ENCODE data around the gene NMRK2.

NMRK2 gene

DNA sequence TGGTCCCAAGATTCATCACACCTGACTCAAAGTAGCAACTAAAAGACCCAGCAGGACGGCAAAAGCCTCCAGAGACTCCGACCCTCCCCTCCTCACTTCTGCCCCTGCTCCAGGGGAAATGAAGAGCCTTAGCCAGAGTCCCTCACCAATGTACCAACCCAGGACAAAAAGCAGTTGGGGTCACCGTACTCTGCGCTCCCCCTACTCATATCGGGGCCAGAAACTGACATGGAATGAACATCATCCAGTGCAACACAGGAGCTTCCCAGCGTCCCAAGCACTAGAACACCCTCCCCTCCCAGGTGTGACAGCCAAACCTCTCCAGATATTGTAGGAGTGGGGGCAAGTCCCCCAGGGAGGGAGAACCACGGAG, 50.7 kb downstream of the NMRK2 start:
- no peak for DNase-seq
- H3K27me3 Mint-ChIP-seq (ENCODE audit: low read depth, poor library complexity), result peaks cover 24% of the 10 kb centered on the region
- TF ChIP-seq, protein P1, sequence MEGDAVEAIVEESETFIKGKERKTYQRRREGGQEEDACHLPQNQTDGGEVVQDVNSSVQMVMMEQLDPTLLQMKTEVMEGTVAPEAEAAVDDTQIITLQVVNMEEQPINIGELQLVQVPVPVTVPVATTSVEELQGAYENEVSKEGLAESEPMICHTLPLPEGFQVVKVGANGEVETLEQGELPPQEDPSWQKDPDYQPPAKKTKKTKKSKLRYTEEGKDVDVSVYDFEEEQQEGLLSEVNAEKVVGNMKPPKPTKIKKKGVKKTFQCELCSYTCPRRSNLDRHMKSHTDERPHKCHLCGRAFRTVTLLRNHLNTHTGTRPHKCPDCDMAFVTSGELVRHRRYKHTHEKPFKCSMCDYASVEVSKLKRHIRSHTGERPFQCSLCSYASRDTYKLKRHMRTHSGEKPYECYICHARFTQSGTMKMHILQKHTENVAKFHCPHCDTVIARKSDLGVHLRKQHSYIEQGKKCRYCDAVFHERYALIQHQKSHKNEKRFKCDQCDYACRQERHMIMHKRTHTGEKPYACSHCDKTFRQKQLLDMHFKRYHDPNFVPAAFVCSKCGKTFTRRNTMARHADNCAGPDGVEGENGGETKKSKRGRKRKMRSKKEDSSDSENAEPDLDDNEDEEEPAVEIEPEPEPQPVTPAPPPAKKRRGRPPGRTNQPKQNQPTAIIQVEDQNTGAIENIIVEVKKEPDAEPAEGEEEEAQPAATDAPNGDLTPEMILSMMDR (IDR thresholded peaks at IDR 0.05), result no peak
- peak overlapping the region; percentile 99 for H3K4me3 Mint-ChIP-seq
- H3K4me1 Mint-ChIP-seq, result peaks cover 42% of the 10 kb centered on the region
- H3K9me3 Mint-ChIP-seq, result no peaks in the 10 kb centered on the region
- H3K36me3 Mint-ChIP-seq (ENCODE audit: low read depth), result peaks cover 46% of the 10 kb centered on the region
- peak overlapping the region; percentile 72 for H3K27ac Mint-ChIP-seq

DNA sequence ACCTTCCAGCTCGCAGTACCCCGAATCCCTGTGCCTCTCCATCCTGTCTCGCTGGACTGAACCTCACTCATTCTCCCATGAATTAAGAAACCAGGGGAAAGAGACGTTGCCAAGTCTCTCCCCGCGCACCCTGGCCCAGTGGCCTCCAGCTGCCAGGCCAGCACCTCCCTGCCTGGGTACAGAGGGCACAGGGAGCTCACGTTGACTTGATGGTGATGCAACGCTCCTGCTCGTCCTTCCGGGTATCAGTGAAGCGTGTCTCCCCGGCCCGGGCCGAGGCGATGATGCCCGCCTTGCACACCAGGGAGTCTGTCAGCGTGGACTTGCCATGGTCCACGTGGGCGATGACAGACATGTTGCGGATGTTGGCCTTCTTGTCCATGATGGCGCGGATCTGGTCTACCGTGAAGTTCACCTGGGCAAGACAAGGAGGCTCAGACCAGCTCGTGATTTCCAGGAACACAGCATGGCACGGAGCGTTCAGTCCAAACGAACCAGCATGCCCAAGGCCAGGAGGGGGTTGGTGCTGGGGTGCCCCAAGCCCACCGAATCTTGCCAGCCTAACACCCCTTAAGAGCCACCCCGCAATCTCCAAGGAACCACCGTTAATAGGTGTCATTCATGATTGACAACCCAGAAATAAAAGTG, 51.2 kb downstream of the NMRK2 start:
- Mint-ChIP-seq H3K9me3 (no peaks in the 10 kb centered on the region), H3K4me3 (peak overlapping the region; percentile 99), H3K27me3 (ENCODE audit: low read depth, poor library complexity) (peaks cover 24% of the 10 kb centered on the region), H3K4me1 (peaks cover 42% of the 10 kb centered on the region), H3K27ac (peak overlapping the region; percentile 100), H3K36me3 (ENCODE audit: low read depth) (peaks cover 43% of the 10 kb centered on the region)
- DNase-seq, result peak; percentile 10
- TF ChIP-seq, protein P1 (IDR thresholded peaks at IDR 0.05), result no peak

DNA sequence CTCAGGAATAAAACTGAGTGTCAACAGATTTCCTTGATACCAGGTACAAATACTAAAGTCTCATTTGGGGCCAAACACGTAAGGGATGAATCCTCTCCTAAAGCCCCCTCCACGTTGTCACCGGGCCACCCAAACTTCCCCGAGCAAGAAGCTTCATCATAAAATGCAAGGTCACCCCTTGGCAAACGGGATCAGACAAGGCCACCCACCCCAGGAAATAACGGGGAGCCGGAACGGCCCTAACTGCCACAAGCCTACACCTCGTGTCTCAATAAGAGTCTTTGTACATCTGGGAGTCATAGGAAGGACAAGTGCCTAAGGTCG, 51.7 kb downstream of the NMRK2 start:
- H3K36me3 Mint-ChIP-seq (ENCODE audit: low read depth), result peaks cover 38% of the 10 kb centered on the region
- peaks cover 42% of the 10 kb centered on the region for H3K4me1 Mint-ChIP-seq
- H3K9me3 Mint-ChIP-seq, result no peaks in the 10 kb centered on the region
- peaks cover 24% of the 10 kb centered on the region for H3K27me3 Mint-ChIP-seq (ENCODE audit: low read depth, poor library complexity)
- TF ChIP-seq, protein P1 (IDR thresholded peaks at IDR 0.05), result no peak
- peak overlapping the region; percentile 99 for H3K4me3 Mint-ChIP-seq
- no peak for DNase-seq
- peak overlapping the region; percentile 100 for H3K27ac Mint-ChIP-seq

DNA sequence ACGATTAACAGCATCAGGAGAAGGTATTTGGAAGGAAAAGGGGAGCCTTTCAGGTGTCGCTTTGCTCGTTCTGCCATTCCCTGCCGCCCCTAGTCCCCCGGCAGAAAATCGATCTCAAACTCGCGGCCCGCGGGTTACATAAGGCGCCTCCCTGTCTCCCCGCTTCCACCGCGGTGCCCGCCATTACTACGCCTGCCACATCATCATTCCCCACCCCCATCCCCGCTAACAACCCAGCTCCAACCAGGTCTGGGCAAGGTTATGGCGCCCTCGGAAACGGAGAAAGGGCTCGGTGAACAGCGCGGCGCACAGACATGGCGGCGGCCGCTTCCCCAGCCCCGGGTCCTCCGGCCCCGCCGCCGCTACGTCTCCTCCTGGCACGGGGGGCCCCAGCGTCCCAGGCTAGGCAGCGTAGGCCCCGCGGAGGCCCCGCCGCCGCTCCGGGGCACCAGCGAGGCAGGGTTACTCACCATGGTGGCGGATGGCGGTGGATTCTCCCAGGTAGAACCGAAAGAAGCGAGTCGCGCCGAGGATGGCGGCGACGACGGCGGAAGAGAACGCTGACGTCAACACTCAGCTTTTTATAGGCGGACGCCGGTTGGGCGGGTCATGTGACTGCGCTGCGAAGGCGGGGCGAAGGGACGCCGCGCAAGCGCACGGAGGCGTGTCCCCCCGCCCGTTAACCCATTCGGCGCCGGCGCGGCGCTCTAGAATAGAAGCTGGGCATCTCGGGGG, 52.2 kb downstream of the NMRK2 start, which contains the start of gene EEF2:
Gene EEF2 (minus strand): TSS at position 556 of the 735 bp plus-strand sequence. CDS start 83 bp downstream, at position 473.
- H3K4me1 Mint-ChIP-seq, result peaks cover 45% of the 10 kb centered on the region
- peak within 1 kb of the TSS; percentile 99 for H3K4me3 Mint-ChIP-seq
- H3K36me3 Mint-ChIP-seq (ENCODE audit: low read depth), result peaks cover 33% of the 10 kb centered on the region
- no peaks in the 10 kb centered on the region for H3K9me3 Mint-ChIP-seq
- DNase-seq, result peak; percentile 94
- TF ChIP-seq, protein P1 (IDR thresholded peaks at IDR 0.05), result no peak
- peak within 1 kb of the TSS; percentile 100 for H3K27ac Mint-ChIP-seq
- peaks cover 25% of the 10 kb centered on the region for H3K27me3 Mint-ChIP-seq (ENCODE audit: low read depth, poor library complexity)

DNA sequence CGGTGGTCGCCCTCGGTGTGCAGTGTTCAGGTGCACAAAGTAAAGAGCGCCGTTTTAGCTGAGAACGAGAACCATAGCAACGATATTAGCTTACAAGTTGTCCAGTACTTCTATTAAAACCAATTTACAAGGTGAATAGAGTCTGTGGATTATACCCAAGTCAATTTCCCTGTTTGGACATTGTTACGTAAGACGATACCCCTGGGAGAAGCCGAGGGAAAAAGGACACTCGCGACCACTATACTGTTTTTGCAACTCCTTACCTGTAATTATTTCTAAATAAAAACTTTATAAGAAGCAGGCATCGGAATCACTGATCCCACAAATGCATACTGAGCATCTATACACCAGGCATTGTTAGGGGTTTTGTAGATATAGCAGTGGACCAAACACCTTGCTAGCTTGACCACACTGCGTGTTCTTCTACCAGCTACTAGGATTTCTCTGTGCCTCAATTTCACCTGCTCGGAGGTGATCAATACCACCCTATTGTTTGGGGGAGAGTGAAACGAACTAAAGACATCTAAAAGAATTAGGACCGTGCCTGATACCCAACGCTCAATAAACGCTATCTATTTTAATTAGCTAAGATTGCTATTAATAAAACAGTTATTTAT, 52.9 kb downstream of the NMRK2 start:
- peaks cover 48% of the 10 kb centered on the region for H3K4me1 Mint-ChIP-seq
- H3K9me3 Mint-ChIP-seq, result peaks cover 2% of the 10 kb centered on the region
- TF ChIP-seq, protein P1 (IDR thresholded peaks at IDR 0.05), result no peak
- peaks cover 27% of the 10 kb centered on the region for H3K27me3 Mint-ChIP-seq (ENCODE audit: low read depth, poor library complexity)
- peak overlapping the region; percentile 100 for H3K27ac Mint-ChIP-seq
- peak; percentile 5 for DNase-seq
- peaks cover 33% of the 10 kb centered on the region for H3K36me3 Mint-ChIP-seq (ENCODE audit: low read depth)
- H3K4me3 Mint-ChIP-seq, result peak overlapping the region; percentile 99

Data from nephron progenitor cell (in vitro differentiated cells).